Measurements from ENCODE around the gene FOXA3.

DNA sequence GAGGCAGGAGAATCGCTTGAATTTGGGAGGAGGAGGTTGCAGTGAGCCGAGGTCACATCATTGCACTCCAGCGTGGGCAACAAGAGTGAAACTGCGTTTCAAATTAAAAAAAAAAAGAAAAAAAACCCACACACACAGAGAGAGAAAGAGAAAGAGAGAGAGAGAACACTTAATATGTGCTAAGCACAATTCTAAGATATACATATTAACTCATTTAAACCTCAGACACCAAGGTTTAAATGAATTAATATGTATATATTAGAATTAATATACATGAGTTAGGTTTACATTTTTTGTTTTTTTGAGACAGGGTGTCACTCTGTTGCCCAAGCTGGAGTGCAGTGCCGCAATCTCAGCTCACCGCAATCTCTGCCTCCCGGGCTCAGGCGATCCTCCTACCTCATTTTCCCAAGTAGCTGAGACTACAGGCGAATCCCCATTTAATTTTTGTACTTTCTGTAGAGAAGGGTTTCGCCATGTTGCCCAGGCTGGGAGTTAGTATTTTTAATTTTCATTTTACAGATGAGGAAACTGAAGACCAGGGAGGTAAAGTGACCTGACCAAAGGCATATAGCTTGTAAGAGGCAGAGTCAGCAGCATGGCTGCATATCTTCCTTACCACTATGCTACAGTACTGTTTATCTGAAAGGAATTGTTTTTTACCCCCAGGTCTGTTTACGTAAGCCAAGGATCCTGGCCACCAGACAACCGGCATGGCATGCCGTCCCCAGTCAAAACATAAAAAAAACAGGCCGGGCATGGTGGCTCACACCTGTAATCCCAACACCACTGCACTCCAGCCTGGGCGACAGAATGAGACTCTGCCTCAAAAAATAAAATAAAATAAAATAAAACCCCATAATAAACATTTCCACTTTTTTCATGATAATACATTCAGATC, 3.5 kb upstream of the FOXA3 start:
- TF ChIP-seq, protein P1, sequence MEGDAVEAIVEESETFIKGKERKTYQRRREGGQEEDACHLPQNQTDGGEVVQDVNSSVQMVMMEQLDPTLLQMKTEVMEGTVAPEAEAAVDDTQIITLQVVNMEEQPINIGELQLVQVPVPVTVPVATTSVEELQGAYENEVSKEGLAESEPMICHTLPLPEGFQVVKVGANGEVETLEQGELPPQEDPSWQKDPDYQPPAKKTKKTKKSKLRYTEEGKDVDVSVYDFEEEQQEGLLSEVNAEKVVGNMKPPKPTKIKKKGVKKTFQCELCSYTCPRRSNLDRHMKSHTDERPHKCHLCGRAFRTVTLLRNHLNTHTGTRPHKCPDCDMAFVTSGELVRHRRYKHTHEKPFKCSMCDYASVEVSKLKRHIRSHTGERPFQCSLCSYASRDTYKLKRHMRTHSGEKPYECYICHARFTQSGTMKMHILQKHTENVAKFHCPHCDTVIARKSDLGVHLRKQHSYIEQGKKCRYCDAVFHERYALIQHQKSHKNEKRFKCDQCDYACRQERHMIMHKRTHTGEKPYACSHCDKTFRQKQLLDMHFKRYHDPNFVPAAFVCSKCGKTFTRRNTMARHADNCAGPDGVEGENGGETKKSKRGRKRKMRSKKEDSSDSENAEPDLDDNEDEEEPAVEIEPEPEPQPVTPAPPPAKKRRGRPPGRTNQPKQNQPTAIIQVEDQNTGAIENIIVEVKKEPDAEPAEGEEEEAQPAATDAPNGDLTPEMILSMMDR (conservative IDR thresholded peaks at IDR 0.05; ENCODE audit: low read depth, low read length): no peak
- TF ChIP-seq MXI1 (IDR thresholded peaks at IDR 0.05; ENCODE audit: borderline replicate concordance, low read depth, low read length): no peak
- TF ChIP-seq BHLHE40 (IDR thresholded peaks at IDR 0.05; ENCODE audit: low read depth, low read length): no peak

Data from IMR-90 (cell line).